Right lung (tissue), 5 donors: ENCODE data around the gene HELZ2. TPM values are rescaled to one million over a fixed set of nuclear protein-coding genes. Genes with fewer than 3 reads are reported as not detected.

ENCODE experiments used
- DNase-seq, 2 donors: peaks; one replicate each; pipeline ENCODE4 v3.0.0-alpha.2; 2013
- polyA plus RNA-seq, 5 donors: library from polyadenylated mRNA; unstranded; fragments of 120-200 nt; gene quantifications; one replicate each; pipeline versions ENCODE4 v1.2.1 to v1.2.3, GENCODE V29; 2013; ENCODE audit warnings: inconsistent platforms in 1 of 5, low replicate concordance in 1 of 5; ENCODE audit not compliant: insufficient read length in 5 of 5, insufficient read depth in 1 of 5

The HELZ2 gene
- polyA plus RNA-seq, 5 donors = 12.2 to 20.9 (median 14.4) TPM

GRCh38 chr20:63553933-63554290 is 20.1 kb downstream of the HELZ2 start, which contains the start of gene FNDC11:
Gene FNDC11 (plus strand): TSS chr20:63554159. CDS start chr20:63555664, 1,505 bp downstream.
- DNase-seq = peak; percentile 32 to 48

- peak; percentile 50 to 61 for DNase-seq
Observed at GRCh38 chr20:63553251-63553932, 20.6 kb downstream of the HELZ2 start.

- no peak for DNase-seq
Observed at GRCh38 chr20:63552481-63553249, 21.4 kb downstream of the HELZ2 start.

- DNase-seq = no peak
Observed at GRCh38 chr20:63551068-63551467, 23.0 kb downstream of the HELZ2 start.

- DNase-seq = no peak
Observed at GRCh38 chr20:63549679-63550282, 24.3 kb downstream of the HELZ2 start.

- no peak for DNase-seq
Observed at GRCh38 chr20:63549019-63549418, 25.0 kb downstream of the HELZ2 start.

- no peak for DNase-seq
Observed at GRCh38 chr20:63548542-63548941, 25.5 kb downstream of the HELZ2 start.

GRCh38 chr20:63547725-63548480 is 26.1 kb downstream of the HELZ2 start, which contains the start of gene SRMS:
Gene SRMS (minus strand): TSS chr20:63547749. CDS start chr20:63547463, 286 bp downstream.
- no peak for DNase-seq

GRCh38 chr20:63546956-63547724 is 26.9 kb downstream of the HELZ2 start:
- DNase-seq = no peak

GRCh38 chr20:63546256-63546955 is 27.6 kb downstream of the HELZ2 start:
- no peak for DNase-seq

GRCh38 chr20:63545814-63546213 is 28.2 kb downstream of the HELZ2 start:
- no peak for DNase-seq

GRCh38 chr20:63544958-63545516 is 29.0 kb downstream of the HELZ2 start:
- no peak for DNase-seq

GRCh38 chr20:63544241-63544957 is 29.6 kb downstream of the HELZ2 start:
- no peak for DNase-seq

- DNase-seq = no peak
Observed at GRCh38 chr20:63543733-63544132, 30.3 kb downstream of the HELZ2 start.

- DNase-seq = no peak
Observed at GRCh38 chr20:63543131-63543530, 30.9 kb downstream of the HELZ2 start.

- no peak for DNase-seq
Observed at GRCh38 chr20:63542696-63543095, 31.3 kb downstream of the HELZ2 start.

GRCh38 chr20:63542031-63542559 is 31.9 kb downstream of the HELZ2 start:
- DNase-seq = no peak

- no peak for DNase-seq
Observed at GRCh38 chr20:63541371-63541770, 32.7 kb downstream of the HELZ2 start.
